ENCODE results near the gene CXCR3.

- TF ChIP-seq CTCF (IDR thresholded peaks at IDR 0.05), result no peak
- TF ChIP-seq POLR2A (IDR thresholded peaks at IDR 0.05), result no peak
Measured at GRCh38 chrX:71599965-71600364, 18.3 kb downstream of the CXCR3 start.

All from transverse colon (tissue), 3 donors.